Measurements from ENCODE around the gene COLEC12.

Gene COLEC12

DNA sequence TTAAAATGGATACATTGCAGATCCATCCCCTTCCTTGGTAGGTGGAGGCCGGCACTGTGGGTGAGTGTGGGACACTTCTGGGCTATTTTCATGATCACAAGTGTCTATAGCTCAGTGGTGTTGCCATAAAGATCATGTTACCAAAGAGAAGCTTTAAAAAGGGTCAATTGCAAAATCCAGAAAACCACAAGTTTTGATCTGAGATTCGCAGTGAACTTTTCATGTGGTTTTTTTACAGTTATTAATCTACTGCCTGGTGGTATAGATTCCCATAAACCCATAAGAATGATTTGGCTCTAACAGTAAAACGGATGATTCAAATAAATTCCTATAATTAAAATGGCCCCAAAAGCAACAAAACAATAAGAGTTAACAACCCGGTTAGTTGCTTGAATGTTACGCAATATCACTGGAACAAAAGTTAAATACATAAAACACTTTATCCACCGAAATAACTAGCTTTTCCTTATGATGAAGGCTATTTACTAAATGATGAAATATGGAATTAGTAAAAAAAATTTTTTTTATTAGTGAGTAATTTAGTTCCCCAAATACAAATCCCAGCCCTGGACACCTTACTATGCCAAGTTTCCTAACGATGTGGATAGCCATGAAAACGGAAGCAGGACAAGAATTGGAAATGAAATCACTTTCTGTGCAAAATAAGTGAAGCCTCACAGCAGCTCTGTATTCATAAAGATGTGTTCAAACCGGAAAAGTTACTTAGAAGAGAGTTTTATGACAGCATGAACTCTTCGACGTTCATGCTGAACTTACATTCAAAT is 137.0 kb downstream of the COLEC12 start:
- no peak overlapping the region for H3K4me2 ChIP-seq (ENCODE audit: low read depth, low read length, poor library complexity, severe bottlenecking)
- no peaks in the 10 kb centered on the region for H3K36me3 ChIP-seq (ENCODE audit: low read length)
- TF ChIP-seq EZH2phosphoT487 (conservative IDR thresholded peaks at IDR 0.05; ENCODE audit: low read length), result no peak
- TF ChIP-seq, protein P1, sequence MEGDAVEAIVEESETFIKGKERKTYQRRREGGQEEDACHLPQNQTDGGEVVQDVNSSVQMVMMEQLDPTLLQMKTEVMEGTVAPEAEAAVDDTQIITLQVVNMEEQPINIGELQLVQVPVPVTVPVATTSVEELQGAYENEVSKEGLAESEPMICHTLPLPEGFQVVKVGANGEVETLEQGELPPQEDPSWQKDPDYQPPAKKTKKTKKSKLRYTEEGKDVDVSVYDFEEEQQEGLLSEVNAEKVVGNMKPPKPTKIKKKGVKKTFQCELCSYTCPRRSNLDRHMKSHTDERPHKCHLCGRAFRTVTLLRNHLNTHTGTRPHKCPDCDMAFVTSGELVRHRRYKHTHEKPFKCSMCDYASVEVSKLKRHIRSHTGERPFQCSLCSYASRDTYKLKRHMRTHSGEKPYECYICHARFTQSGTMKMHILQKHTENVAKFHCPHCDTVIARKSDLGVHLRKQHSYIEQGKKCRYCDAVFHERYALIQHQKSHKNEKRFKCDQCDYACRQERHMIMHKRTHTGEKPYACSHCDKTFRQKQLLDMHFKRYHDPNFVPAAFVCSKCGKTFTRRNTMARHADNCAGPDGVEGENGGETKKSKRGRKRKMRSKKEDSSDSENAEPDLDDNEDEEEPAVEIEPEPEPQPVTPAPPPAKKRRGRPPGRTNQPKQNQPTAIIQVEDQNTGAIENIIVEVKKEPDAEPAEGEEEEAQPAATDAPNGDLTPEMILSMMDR (IDR thresholded peaks at IDR 0.05; ENCODE audit: insufficient read depth, low read length, poor library complexity, severe bottlenecking), result no peak
- no peaks in the 10 kb centered on the region for H3K27me3 ChIP-seq (ENCODE audit: low read length)
- H3F3A ChIP-seq (ENCODE audit: insufficient read depth), result no peaks in the 10 kb centered on the region
- no peak overlapping the region for H2AFZ ChIP-seq (ENCODE audit: low read depth, low read length, severe bottlenecking)
- no peaks in the 10 kb centered on the region for H3K79me2 ChIP-seq (ENCODE audit: insufficient read depth, low read length)
- no peak overlapping the region for H3K27ac ChIP-seq (ENCODE audit: low read depth, low read length)
- H4K20me1 ChIP-seq (ENCODE audit: low read depth, low read length), result no peaks in the 10 kb centered on the region
- H3K9me3 ChIP-seq (ENCODE audit: insufficient read depth, low read length), result no peaks in the 10 kb centered on the region
- H3K9me2 ChIP-seq (replicated peaks; ENCODE audit: insufficient read depth, low read length), result no peaks in the 10 kb centered on the region
- H3K4me3 ChIP-seq (ENCODE audit: insufficient read depth, low read length, poor library complexity, severe bottlenecking), result no peak overlapping the region
- no peak overlapping the region for H3K9ac ChIP-seq (ENCODE audit: low read length)

DNA sequence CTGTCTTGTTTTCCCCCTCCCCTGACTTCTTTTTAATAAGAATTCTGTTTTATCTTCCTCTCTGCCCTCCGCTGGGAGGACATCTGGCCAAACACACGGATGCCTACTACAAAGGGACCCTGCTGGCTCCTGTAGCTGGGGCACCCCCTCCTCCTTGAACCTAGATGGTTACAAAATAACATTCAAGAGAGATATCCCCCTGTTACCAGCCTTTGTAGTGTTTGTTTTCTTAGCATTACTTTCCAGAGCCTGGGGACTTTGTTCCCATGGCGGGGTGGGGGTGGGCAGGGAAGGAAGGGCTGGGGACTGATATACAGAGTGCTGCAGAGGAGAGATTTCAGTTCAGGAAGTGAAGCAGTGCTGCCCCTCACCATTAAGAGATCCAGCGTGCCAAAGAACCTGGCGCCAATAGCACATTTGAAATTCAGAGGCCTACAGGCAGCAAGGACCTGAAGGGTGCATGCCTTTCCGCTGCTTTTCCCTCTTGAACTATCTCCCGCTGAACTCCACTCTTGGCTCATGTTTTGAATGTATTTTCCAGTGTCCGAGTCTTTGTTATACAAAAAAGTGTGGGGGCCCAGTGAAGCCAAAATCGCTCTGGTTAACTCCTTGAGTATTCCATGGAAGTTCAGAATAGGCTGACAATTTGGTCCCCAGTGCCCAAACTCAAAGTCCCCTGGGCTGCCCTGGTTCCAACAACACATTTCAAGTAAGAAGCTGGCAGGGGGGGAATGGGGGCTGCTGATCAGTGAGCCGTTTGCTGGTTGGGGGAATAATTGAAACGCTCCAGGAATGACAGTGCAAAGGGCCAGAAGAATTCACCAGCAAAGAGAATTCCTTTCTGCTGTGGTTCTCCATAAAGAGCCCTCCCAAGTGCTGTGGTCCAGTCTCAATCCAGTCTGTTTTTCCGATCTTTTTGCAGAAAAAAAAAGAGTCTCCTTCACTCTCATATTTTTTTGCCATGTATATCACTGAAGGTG is 137.9 kb downstream of the COLEC12 start:
- no peaks in the 10 kb centered on the region for H4K20me1 ChIP-seq (ENCODE audit: low read depth, low read length)
- H3K36me3 ChIP-seq (ENCODE audit: low read length), result no peaks in the 10 kb centered on the region
- no peak overlapping the region for H3K27ac ChIP-seq (ENCODE audit: low read depth, low read length)
- H3K79me2 ChIP-seq (ENCODE audit: insufficient read depth, low read length), result no peaks in the 10 kb centered on the region
- no peaks in the 10 kb centered on the region for H3K9me2 ChIP-seq (replicated peaks; ENCODE audit: insufficient read depth, low read length)
- no peaks in the 10 kb centered on the region for H3K27me3 ChIP-seq (ENCODE audit: low read length)
- no peak overlapping the region for H3K4me2 ChIP-seq (ENCODE audit: low read depth, low read length, poor library complexity, severe bottlenecking)
- no peaks in the 10 kb centered on the region for H3F3A ChIP-seq (ENCODE audit: insufficient read depth)
- no peak overlapping the region for H3K9ac ChIP-seq (ENCODE audit: low read length)
- no peaks in the 10 kb centered on the region for H3K9me3 ChIP-seq (ENCODE audit: insufficient read depth, low read length)
- TF ChIP-seq, protein P1 (IDR thresholded peaks at IDR 0.05; ENCODE audit: insufficient read depth, low read length, poor library complexity, severe bottlenecking), result no peak
- TF ChIP-seq EZH2phosphoT487 (conservative IDR thresholded peaks at IDR 0.05; ENCODE audit: low read length), result no peak
- no peak overlapping the region for H3K4me3 ChIP-seq (ENCODE audit: insufficient read depth, low read length, poor library complexity, severe bottlenecking)
- no peak overlapping the region for H2AFZ ChIP-seq (ENCODE audit: low read depth, low read length, severe bottlenecking)

DNA sequence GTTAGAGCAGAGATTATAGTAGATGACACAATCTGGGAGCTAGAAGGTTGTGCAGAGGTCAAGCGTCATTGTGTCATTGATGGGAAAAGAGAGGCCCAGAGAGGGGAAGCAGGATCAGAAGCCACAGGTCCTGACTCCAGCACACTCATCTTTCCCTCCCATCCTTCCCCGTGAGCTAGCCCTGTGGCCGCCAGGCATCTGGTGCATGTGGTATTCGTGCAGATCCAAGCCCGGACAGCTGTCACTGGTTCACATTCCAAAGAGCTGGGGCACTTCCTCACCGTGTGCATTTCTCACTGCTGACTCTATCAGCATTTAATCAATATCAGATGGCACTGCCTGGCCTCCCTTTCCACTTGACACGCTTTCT is 138.6 kb downstream of the COLEC12 start:
- Histone ChIP-seq H3K36me3 (ENCODE audit: low read length) (no peaks in the 10 kb centered on the region), H3K79me2 (ENCODE audit: insufficient read depth, low read length) (no peaks in the 10 kb centered on the region), H3K27ac (ENCODE audit: low read depth, low read length) (no peak overlapping the region), H3K9me2 (replicated peaks; ENCODE audit: insufficient read depth, low read length) (no peaks in the 10 kb centered on the region), H4K20me1 (ENCODE audit: low read depth, low read length) (no peaks in the 10 kb centered on the region), H2AFZ (ENCODE audit: low read depth, low read length, severe bottlenecking) (no peak overlapping the region), H3K4me2 (ENCODE audit: low read depth, low read length, poor library complexity, severe bottlenecking) (no peak overlapping the region), H3K27me3 (ENCODE audit: low read length) (no peaks in the 10 kb centered on the region), H3K9me3 (ENCODE audit: insufficient read depth, low read length) (no peaks in the 10 kb centered on the region), H3K4me3 (ENCODE audit: insufficient read depth, low read length, poor library complexity, severe bottlenecking) (no peak overlapping the region), H3K9ac (ENCODE audit: low read length) (no peak overlapping the region), H3F3A (ENCODE audit: insufficient read depth) (no peaks in the 10 kb centered on the region)
- no peak for TF ChIP-seq EZH2phosphoT487 (conservative IDR thresholded peaks at IDR 0.05; ENCODE audit: low read length)
- TF ChIP-seq, protein P1 (IDR thresholded peaks at IDR 0.05; ENCODE audit: insufficient read depth, low read length, poor library complexity, severe bottlenecking), result no peak
